K562 treated with DMSO at 1 percent for 4 hours (cell line): Measurements from ENCODE around the gene OXCT2. TPM values are rescaled to one million over a fixed set of nuclear protein-coding genes. Genes with fewer than 3 reads are reported as not detected.

Experiments used
- total RNA-seq: library from RNA; unstranded; fragments of 300-600 nt; gene quantifications from 2 replicates; pipeline ENCODE4 v1.2.3, GENCODE V29; 2022; ENCODE audit not compliant: insufficient read depth

OXCT2 gene
- total RNA-seq: 0.98 TPM in 1 of 2 replicates, not detected in the other

GRCh38 chr1:39771022-39771532 is at the start of gene OXCT2:
Gene OXCT2, minus strand, starts transcription at chr1:39771348. Its CDS starts 93 bp downstream, at chr1:39771255.

GRCh38 chr1:39788758-39789570 is 17.8 kb upstream of the OXCT2 start, which contains the start of gene BMP8B:
Gene BMP8B, minus strand, starts transcription at chr1:39788865. Its CDS starts 380 bp downstream, at chr1:39788485.

GRCh38 chr1:39738622-39739366 is 32.4 kb downstream of the OXCT2 start, which contains the start of gene PPIE:
Gene PPIE, plus strand, starts transcription at chr1:39738882. Its CDS starts 19 bp downstream, at chr1:39738901.

Other genes starting within 250 kb of the OXCT2 start
- 191 and 194 TPM in 2 replicates for gene PABPC4, start 194.6 kb downstream of the OXCT2 start, total RNA-seq
- gene HEYL, start 131.7 kb downstream of the OXCT2 start, total RNA-seq: 0.67 and 1.1 TPM in 2 replicates
- gene NT5C1A, start 99.2 kb downstream of the OXCT2 start, total RNA-seq: not detected in 2 replicates
- not detected in 2 replicates for gene HPCAL4, start 79.9 kb downstream of the OXCT2 start, total RNA-seq
- 103 and 113 TPM in 2 replicates for gene PPIE, start 32.5 kb downstream of the OXCT2 start, total RNA-seq
- 1.3 TPM in 2 replicates for gene BMP8B, start 17.5 kb upstream of the OXCT2 start, total RNA-seq
- 31.5 and 35.9 TPM in 2 replicates for gene TRIT1, start 112.2 kb upstream of the OXCT2 start, total RNA-seq
- gene MYCL, start 130.6 kb upstream of the OXCT2 start, total RNA-seq: 9.2 and 13.3 TPM in 2 replicates
- not detected in 2 replicates for gene MFSD2A, start 183.8 kb upstream of the OXCT2 start, total RNA-seq